IPS-20b (cell line): ENCODE measurements around the gene ABCB11.
"Not testable (repeated sequence)": the region's sequence is repeated elsewhere in the genome, so short reads cannot be mapped to it uniquely, and the experiment has no call there.

Source experiments
- H3K27ac ChIP-seq: one replicate; pipeline ENCODE4 v1.5.1; 2013; ENCODE audit warnings: low read length
- H3K27me3 ChIP-seq: 2 replicates; pipeline ENCODE4 v1.6.1; 2013; ENCODE audit warnings: mild to moderate bottlenecking, low read length, inconsistent platforms; ENCODE audit not compliant: insufficient read depth
- H3K36me3 ChIP-seq: 2 replicates; pipeline ENCODE4 v1.6.1; 2013; ENCODE audit warnings: low read depth, mild to moderate bottlenecking, inconsistent platforms, low read length, moderate library complexity; ENCODE audit not compliant: insufficient read depth
- H3K4me1 ChIP-seq: 2 replicates; pipeline ENCODE4 v1.6.1; 2013; ENCODE audit warnings: mild to moderate bottlenecking, control low read depth, inconsistent platforms, low read length, moderate library complexity; ENCODE audit not compliant: insufficient read depth
- H3K4me3 ChIP-seq: 2 replicates; pipeline ENCODE4 v1.5.1; 2013; ENCODE audit warnings: mild to moderate bottlenecking, low read length, inconsistent platforms
- H3K9ac ChIP-seq: 2 replicates; pipeline ENCODE4 v1.6.1; 2013; ENCODE audit warnings: low read depth, mild to moderate bottlenecking, inconsistent platforms, low read length, moderate library complexity
- H3K9me3 ChIP-seq: 2 replicates; pipeline ENCODE4 v1.6.1; 2013; ENCODE audit warnings: mild to moderate bottlenecking, low read depth, low read length, inconsistent platforms; ENCODE audit not compliant: insufficient read depth

ABCB11 gene

DNA sequence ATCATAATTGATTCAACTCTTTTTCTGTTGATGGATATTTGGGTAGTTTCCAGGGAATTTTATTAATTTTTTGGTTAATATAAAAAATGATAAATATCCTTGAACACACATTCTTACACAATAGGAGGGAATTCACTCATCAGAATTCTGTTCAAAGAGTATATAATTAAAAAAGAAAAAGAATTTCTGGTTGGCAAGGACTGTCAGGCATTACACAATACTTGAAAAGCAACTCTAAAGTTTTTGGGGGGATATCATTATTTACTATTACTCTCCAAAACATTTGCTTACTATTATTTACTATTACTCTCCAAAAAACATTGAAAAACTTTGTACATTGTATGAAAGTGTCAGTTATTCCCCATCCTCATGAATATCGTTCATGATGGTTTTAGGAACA, 92.1 kb downstream of the ABCB11 start:
- Histone ChIP-seq H3K36me3 (no peaks in the 10 kb centered on the region), H3K9me3 (no peaks in the 10 kb centered on the region), H3K9ac (no peak overlapping the region), H3K27me3 (no peaks in the 10 kb centered on the region), H3K4me1 (no peaks in the 10 kb centered on the region), H3K4me3 (no peak overlapping the region), H3K27ac (no peak overlapping the region)

DNA sequence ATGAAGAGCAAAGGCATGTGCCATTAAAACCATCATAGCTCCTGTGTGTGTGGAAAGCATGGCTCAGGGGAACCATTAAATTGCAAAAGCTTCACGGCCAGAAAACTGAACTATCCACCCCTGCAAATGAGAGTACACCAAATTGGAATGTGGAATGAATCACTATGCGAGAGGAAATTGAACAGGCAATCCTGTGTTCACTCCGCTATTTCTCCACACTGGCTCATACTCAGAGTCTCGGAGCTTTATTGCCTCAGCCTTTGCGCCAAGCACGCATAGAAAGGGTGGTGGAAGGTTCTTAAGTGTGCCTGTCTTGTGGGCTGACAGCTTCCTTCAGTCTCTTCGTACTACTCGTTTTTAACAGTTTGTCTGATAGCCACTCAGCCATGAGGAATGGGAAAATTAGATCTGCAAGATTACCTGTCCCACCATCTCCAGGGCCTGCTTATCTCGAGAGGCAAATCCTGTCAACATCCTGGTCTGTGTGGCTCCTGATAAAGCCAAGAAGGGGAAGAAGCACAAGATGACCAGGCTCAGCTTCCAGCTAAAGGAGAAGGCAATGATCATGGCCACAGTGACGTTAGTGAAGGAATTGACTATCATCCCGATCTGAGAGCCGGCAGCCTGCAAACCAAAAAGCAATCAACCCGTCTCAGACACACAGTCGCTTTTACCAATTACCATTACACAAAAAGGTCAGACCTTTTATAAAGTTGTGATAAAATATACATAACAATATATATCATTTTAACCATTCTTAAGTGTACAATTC, 95.1 kb downstream of the ABCB11 start:
- H3K9me3 ChIP-seq, result no peaks in the 10 kb centered on the region
- no peaks in the 10 kb centered on the region for H3K36me3 ChIP-seq
- H3K9ac ChIP-seq, result no peak overlapping the region
- H3K4me3 ChIP-seq, result no peak overlapping the region
- no peaks in the 10 kb centered on the region for H3K27me3 ChIP-seq
- H3K27ac ChIP-seq, result no peak overlapping the region
- H3K4me1 ChIP-seq, result no peaks in the 10 kb centered on the region

DNA sequence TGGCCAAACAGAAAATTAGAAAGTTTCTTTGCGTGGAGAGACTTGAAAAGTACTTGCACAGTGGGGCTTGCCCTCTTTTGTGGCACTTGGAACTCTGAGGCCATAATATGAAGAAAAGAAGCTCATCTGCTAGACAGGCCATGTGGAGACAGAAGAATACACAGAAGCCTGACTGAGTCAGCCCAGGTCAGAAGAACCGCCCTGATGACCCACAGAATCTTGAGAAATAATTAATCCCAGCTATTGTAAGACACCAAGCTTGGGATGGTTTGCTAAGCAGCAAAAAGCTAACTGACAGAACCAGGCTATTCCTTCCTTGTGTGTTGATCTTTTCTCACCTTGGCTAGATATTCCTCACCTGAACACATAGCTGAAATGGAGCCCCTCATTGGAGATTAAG, 96.3 kb downstream of the ABCB11 start:
- no peak overlapping the region for H3K9ac ChIP-seq
- no peaks in the 10 kb centered on the region for H3K36me3 ChIP-seq
- no peak overlapping the region for H3K27ac ChIP-seq
- H3K4me3 ChIP-seq, result no peak overlapping the region
- H3K9me3 ChIP-seq, result no peaks in the 10 kb centered on the region
- H3K27me3 ChIP-seq, result no peaks in the 10 kb centered on the region
- H3K4me1 ChIP-seq, result no peaks in the 10 kb centered on the region

DNA sequence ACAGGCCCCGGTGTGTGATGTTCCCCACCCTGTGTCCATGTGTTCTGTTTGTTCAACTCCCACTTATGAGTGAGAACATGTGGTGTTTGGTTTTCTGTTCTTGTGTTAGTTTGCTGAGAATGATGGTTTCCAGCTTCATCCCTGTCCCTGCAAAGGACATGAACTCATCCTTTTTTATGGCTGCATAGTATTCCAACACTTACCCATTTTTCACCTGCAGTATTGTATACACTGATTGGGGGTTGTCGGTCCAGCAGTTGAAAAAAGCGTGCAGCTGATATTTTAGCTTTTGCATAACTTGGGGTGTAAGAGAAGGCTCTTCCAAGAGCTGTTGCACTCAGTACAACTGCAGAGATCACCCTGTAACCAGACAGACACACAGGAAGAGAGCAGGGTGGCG, 99.0 kb downstream of the ABCB11 start:
- H3K4me1 ChIP-seq, H3K9ac ChIP-seq, H3K9me3 ChIP-seq, H3K27me3 ChIP-seq, H3K36me3 ChIP-seq, H3K4me3 ChIP-seq, H3K27ac ChIP-seq: not testable (repeated sequence)

DNA sequence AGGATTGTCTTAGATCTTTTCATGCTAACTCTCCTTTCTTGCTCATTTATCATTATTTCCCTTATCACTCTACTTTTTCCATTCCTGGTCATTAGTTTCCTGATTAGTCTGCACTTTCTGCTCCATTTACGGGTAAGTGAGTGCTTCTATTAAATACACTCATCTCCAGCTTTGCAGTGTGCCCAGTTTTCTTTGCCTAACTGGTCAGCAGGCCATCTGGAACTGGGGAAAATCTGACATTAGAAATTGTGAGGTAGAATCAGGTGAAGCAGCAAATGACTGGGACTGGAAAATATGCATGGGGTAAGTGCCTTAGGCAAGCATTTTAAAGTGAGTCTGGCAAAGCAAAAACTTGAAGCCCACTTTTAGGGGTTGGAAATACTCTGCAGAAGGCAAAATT, 100.9 kb downstream of the ABCB11 start:
- no peak overlapping the region for H3K4me3 ChIP-seq
- no peaks in the 10 kb centered on the region for H3K4me1 ChIP-seq
- no peaks in the 10 kb centered on the region for H3K9me3 ChIP-seq
- no peaks in the 10 kb centered on the region for H3K27me3 ChIP-seq
- H3K27ac ChIP-seq, result no peak overlapping the region
- H3K36me3 ChIP-seq, result no peaks in the 10 kb centered on the region
- H3K9ac ChIP-seq, result no peak overlapping the region

DNA sequence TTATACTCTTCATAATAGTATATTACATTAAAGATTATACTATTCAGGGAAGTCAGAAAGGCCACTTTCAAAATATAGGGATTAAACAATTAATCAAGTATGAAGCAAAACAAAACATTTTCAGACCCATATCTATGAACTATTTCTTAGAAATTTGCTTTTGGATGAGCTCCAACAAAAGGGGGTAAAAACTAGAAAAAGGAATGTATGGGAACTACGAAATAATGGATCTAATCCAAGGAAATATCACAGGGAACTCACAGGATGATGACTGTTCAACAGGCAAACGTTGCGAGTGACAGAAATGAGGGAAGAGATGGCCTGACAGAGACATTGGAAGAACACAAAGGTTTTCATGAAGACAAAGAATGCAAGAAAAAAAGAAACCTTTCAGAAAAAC, 102.1 kb downstream of the ABCB11 start:
- Histone ChIP-seq H3K27ac (no peak overlapping the region), H3K4me3 (no peak overlapping the region), H3K9me3 (no peaks in the 10 kb centered on the region), H3K9ac (no peak overlapping the region), H3K27me3 (no peaks in the 10 kb centered on the region), H3K36me3 (no peaks in the 10 kb centered on the region), H3K4me1 (no peaks in the 10 kb centered on the region)

DNA sequence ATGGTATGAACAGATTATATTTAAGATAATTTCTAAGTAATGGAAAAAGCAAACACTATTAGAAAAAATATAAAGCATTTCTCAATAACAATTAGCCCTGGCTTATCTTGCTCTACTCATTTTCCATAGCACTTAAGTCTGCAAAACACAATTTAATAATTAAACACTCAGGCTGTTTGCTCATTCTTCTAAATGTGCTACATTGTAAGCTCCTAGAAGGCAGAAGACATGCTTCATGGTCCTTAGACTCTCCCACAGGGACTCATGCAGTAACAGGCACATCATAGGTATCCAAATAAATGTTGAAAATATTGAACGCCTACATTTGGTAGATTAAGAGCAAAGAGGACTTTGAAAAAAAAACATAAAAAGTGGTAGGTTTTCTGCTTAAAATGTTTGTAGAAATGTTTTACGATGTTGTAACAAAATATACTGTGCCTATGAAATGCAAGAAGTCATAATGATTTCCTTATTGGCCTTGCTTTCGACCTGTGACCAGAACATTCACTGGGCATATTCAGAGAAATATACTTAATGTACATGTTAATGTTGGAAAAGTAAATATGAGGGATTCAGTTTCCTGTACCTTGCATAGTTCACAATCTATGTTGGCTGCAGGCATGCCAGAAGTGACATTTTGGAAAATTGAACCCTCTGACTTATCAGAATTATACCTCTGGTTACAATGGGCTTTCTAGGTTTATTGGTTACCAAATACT, 102.9 kb downstream of the ABCB11 start:
- H3K4me1 ChIP-seq, result no peaks in the 10 kb centered on the region
- H3K36me3 ChIP-seq, result no peaks in the 10 kb centered on the region
- H3K4me3 ChIP-seq, result no peak overlapping the region
- H3K27me3 ChIP-seq, result no peaks in the 10 kb centered on the region
- H3K9me3 ChIP-seq, result no peaks in the 10 kb centered on the region
- H3K9ac ChIP-seq, result no peak overlapping the region
- no peak overlapping the region for H3K27ac ChIP-seq

DNA sequence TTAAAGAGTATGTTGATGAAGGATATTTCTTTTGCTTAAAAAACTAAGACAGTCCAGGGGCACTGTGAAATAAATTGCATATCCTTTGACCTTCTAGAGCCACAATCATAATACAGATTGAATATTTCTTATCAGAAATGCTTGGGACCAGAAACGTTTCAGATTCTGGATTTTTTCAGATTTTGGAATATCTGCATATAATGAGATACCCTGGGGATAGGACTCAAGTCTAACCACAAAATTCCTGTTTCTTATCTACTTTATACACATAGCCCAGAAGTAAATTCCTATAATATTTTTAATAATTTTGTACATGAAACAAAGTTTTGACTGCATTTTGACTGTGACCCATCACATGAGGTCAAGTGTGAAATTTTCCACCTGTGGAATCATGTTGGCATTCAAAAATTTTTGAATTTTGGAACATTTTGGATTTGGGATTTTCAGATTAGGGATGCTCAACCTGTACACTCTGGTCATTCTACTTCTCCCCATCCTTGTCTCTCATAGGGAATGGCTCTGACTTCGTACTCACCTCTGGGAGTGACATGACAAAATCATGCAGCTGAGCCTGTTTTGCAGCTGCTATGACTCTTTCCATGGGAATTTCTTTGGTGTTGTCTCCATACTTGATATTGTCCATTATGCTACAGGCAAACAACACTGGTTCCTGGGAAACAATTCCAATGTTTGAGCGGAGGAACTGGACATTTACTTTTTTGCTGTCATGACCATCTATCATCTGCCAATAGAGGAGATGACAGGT, 104.3 kb downstream of the ABCB11 start:
- no peaks in the 10 kb centered on the region for H3K36me3 ChIP-seq
- H3K9ac ChIP-seq, result no peak overlapping the region
- no peak overlapping the region for H3K27ac ChIP-seq
- H3K27me3 ChIP-seq, result no peaks in the 10 kb centered on the region
- no peaks in the 10 kb centered on the region for H3K4me1 ChIP-seq
- H3K9me3 ChIP-seq, result no peaks in the 10 kb centered on the region
- H3K4me3 ChIP-seq, result no peak overlapping the region

DNA sequence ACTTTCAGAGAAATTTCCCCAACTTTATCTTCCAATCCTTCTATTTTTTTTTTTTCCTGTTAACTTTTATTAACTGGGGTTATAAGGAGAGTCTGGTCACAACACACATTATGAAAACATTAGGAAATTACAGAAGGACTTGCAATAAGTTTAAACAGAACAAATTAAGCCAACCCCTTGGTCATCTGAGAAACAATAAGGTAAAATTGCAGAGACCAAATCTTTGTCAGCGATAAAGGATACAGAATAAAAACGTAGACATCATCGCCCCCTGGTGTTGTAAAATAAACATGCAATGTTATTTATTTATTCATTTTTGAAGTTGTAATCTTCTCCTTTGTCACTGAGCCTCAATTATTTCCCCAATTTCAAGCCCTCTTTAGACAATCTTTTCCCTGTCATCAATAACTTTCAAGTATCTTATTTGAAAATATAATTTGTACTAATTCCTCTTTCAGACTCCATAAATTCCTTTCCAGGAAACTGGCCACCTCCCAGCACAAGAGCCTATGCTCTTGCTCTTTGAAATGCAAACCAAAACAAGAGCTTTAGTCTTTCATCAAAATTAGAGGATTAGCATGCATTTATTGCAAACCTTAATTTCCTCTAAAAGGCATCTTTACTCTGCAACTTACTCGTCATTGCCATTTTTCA, 110.5 kb downstream of the ABCB11 start:
- no peak overlapping the region for H3K4me3 ChIP-seq
- no peaks in the 10 kb centered on the region for H3K27me3 ChIP-seq
- 0 out of 2 replicates have a peak, but pooled peaks cover 4% of the 10 kb centered on the region for H3K4me1 ChIP-seq
- no peak overlapping the region for H3K27ac ChIP-seq
- no peak overlapping the region for H3K9ac ChIP-seq
- H3K36me3 ChIP-seq, result no peaks in the 10 kb centered on the region
- H3K9me3 ChIP-seq, result peaks cover 9% of the 10 kb centered on the region; the same call in 1 of the 2 replicates

DNA sequence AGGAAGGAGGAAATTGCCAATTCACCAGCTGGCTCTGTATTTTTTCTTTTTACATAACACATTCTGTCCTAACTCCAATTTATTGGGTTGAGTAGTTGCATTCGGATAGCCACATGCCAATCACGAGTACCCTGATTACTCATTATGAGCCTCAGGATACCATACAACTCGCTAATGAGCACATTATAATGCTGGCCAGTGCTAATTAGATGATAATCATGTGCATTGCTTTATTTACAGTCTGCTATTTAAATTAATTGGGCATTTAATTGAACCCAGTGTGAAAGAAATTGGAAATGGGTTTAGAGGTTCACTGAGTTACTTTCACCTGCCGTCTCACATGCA, 114.8 kb downstream of the ABCB11 start:
- H3K27me3 ChIP-seq, result 0 out of 2 replicates have a peak, but pooled peaks cover 5% of the 10 kb centered on the region

More for the DNA sequence above, 114.8 kb downstream of the ABCB11 start:
- Histone ChIP-seq H3K4me3 (no peak overlapping the region), H3K9me3 (peaks cover 13% of the 10 kb centered on the region; the same call in 1 of the 2 replicates), H3K4me1 (peaks cover 12% of the 10 kb centered on the region; the same call in 1 of the 2 replicates), H3K9ac (no peak overlapping the region), H3K27ac (no peak overlapping the region), H3K36me3 (no peaks in the 10 kb centered on the region)
